HEK293 (cell line): ENCODE measurements around the gene THRAP3.

Experiments
- ELK4 ChIP-seq: IDR thresholded peaks from 2 replicates; pipeline ENCODE4 v1.6.1; 2011; ENCODE audit warnings: mild to moderate bottlenecking, low read depth, low read length, borderline replicate concordance
- GLIS2 ChIP-seq: fragments of 450-650 bp; formaldehyde crosslinking; IDR thresholded peaks from 2 replicates; pipeline ENCODE4 v1.5.1; 2016; ENCODE audit warnings: missing biosample characterization, missing genetic modification characterization
- KLF16 ChIP-seq: fragments of 450-650 bp; formaldehyde crosslinking; IDR thresholded peaks from 2 replicates; pipeline ENCODE4 v1.5.1; 2017; ENCODE audit warnings: missing biosample characterization, missing genetic modification characterization
- KLF17 ChIP-seq: fragments of 450-650 bp; formaldehyde crosslinking; IDR thresholded peaks from 2 replicates; pipeline ENCODE4 v1.5.1; 2016; ENCODE audit warnings: missing biosample characterization, missing genetic modification characterization
- PATZ1 ChIP-seq: fragments of 450-650 bp; formaldehyde crosslinking; IDR thresholded peaks from 2 replicates; pipeline ENCODE4 v1.5.1; 2016; ENCODE audit warnings: missing biosample characterization, missing genetic modification characterization
- REPIN1 ChIP-seq: fragments of 450-650 bp; formaldehyde crosslinking; IDR thresholded peaks from 2 replicates; pipeline ENCODE4 v1.5.1; 2017; ENCODE audit warnings: missing biosample characterization, missing genetic modification characterization, low read depth
- SCRT1 ChIP-seq: fragments of 450-650 bp; formaldehyde crosslinking; IDR thresholded peaks from 2 replicates; pipeline ENCODE4 v1.5.1; 2016; ENCODE audit warnings: missing biosample characterization, missing genetic modification characterization, borderline replicate concordance
- TCF7L2 ChIP-seq: IDR thresholded peaks from 2 replicates; pipeline ENCODE4 v1.6.1; 2011; ENCODE audit warnings: low read depth, mild to moderate bottlenecking, inconsistent platforms, low read length, moderate library complexity, borderline replicate concordance
- ZBTB49 ChIP-seq: fragments of 450-650 bp; formaldehyde crosslinking; IDR thresholded peaks from 2 replicates; pipeline ENCODE4 v1.5.1; 2016; ENCODE audit warnings: missing biosample characterization, missing genetic modification characterization, low read depth
- ZBTB8A ChIP-seq: fragments of 450-650 bp; formaldehyde crosslinking; IDR thresholded peaks from 2 replicates; pipeline ENCODE4 v1.5.1; 2016; ENCODE audit warnings: missing biosample characterization, missing genetic modification characterization
- ZFP37 ChIP-seq: fragments of 450-650 bp; formaldehyde crosslinking; IDR thresholded peaks from 2 replicates; pipeline ENCODE4 v1.5.1; 2016; ENCODE audit warnings: missing biosample characterization, missing genetic modification characterization
- ZNF148 ChIP-seq: fragments of 450-650 bp; formaldehyde crosslinking; IDR thresholded peaks from 2 replicates; pipeline ENCODE4 v1.5.0; 2017; ENCODE audit warnings: missing biosample characterization, missing genetic modification characterization, borderline replicate concordance
- ZNF16 ChIP-seq: fragments of 450-650 bp; formaldehyde crosslinking; IDR thresholded peaks from 2 replicates; pipeline ENCODE4 v1.5.1; 2016; ENCODE audit warnings: low read depth, missing biosample characterization, missing genetic modification characterization
- ZNF174 ChIP-seq: fragments of 450-650 bp; formaldehyde crosslinking; IDR thresholded peaks from 2 replicates; pipeline ENCODE4 v1.5.0; 2017; ENCODE audit warnings: missing biosample characterization, mild to moderate bottlenecking, missing genetic modification characterization
- ZNF248 ChIP-seq: fragments of 450-650 bp; formaldehyde crosslinking; IDR thresholded peaks from 2 replicates; pipeline ENCODE4 v1.5.1; 2017; ENCODE audit warnings: missing biosample characterization, missing genetic modification characterization
- ZNF280C ChIP-seq: fragments of 450-650 bp; formaldehyde crosslinking; IDR thresholded peaks from 2 replicates; pipeline ENCODE4 v1.5.1; 2016; ENCODE audit warnings: missing biosample characterization, missing genetic modification characterization
- ZNF311 ChIP-seq: fragments of 450-650 bp; formaldehyde crosslinking; IDR thresholded peaks from 2 replicates; pipeline ENCODE4 v1.5.1; 2017; ENCODE audit warnings: missing biosample characterization, missing genetic modification characterization, borderline replicate concordance
- ZNF404 ChIP-seq: fragments of 450-650 bp; formaldehyde crosslinking; IDR thresholded peaks from 2 replicates; pipeline ENCODE4 v1.5.1; 2017; ENCODE audit warnings: missing biosample characterization, missing genetic modification characterization
- ZNF416 ChIP-seq: fragments of 450-650 bp; formaldehyde crosslinking; IDR thresholded peaks from 2 replicates; pipeline ENCODE4 v1.5.1; 2016; ENCODE audit warnings: missing biosample characterization, missing genetic modification characterization
- ZNF473 ChIP-seq: fragments of 450-650 bp; formaldehyde crosslinking; IDR thresholded peaks from 2 replicates; pipeline ENCODE4 v1.5.1; 2017; ENCODE audit warnings: missing biosample characterization, missing genetic modification characterization
- ZNF48 ChIP-seq: fragments of 450-650 bp; formaldehyde crosslinking; IDR thresholded peaks from 2 replicates; pipeline ENCODE4 v1.5.1; 2016; ENCODE audit warnings: missing biosample characterization, missing genetic modification characterization
- ZNF530 ChIP-seq: fragments of 450-650 bp; formaldehyde crosslinking; IDR thresholded peaks from 2 replicates; pipeline ENCODE4 v1.5.1; 2016; ENCODE audit warnings: low read depth, missing biosample characterization, missing genetic modification characterization
- ZNF558 ChIP-seq: fragments of 450-650 bp; formaldehyde crosslinking; IDR thresholded peaks from 2 replicates; pipeline ENCODE4 v1.5.1; 2016; ENCODE audit warnings: missing biosample characterization, missing genetic modification characterization
- ZNF610 ChIP-seq: fragments of 450-650 bp; formaldehyde crosslinking; IDR thresholded peaks from 2 replicates; pipeline ENCODE4 v1.5.1; 2016; ENCODE audit warnings: missing biosample characterization, missing genetic modification characterization, borderline replicate concordance
- ZNF623 ChIP-seq: fragments of 450-650 bp; formaldehyde crosslinking; IDR thresholded peaks from 2 replicates; pipeline ENCODE4 v1.5.1; 2016; ENCODE audit warnings: missing biosample characterization, missing genetic modification characterization
- ZNF624 ChIP-seq: fragments of 450-650 bp; formaldehyde crosslinking; IDR thresholded peaks from 2 replicates; pipeline ENCODE4 v1.5.1; 2017; ENCODE audit warnings: missing biosample characterization, missing genetic modification characterization
- ZNF658 ChIP-seq: fragments of 450-650 bp; formaldehyde crosslinking; IDR thresholded peaks from 2 replicates; pipeline ENCODE4; 2016; ENCODE audit warnings: missing biosample characterization, missing genetic modification characterization
- ZNF660 ChIP-seq: fragments of 450-650 bp; IDR thresholded peaks from 2 replicates; pipeline ENCODE4 v1.5.1; 2018; ENCODE audit warnings: missing biosample characterization, mild to moderate bottlenecking, missing genetic modification characterization

THRAP3 gene

GRCh38 chr1:36224537-36225282, 467 bp downstream of the THRAP3 start (continued):
- no peak for TF ChIP-seq ZBTB49
- no peak for TF ChIP-seq ZNF530
- no peak for TF ChIP-seq ZNF16 (tag by site-specific recombination)
- no peak for TF ChIP-seq ZNF48 (tag by site-specific recombination)
- TF ChIP-seq ZNF660, result peak; percentile 75; the same call in 1 of the 2 replicates
- no peak for TF ChIP-seq ZNF148
- no peak for TF ChIP-seq ELK4
- no peak for TF ChIP-seq ZFP37 (tag by site-specific recombination)
- no peak for TF ChIP-seq ZNF280C
- no peak for TF ChIP-seq ZNF174 (tag by site-specific recombination)
- no peak for TF ChIP-seq ZNF311 (tag by site-specific recombination)
- TF ChIP-seq REPIN1 (tag by site-specific recombination), result no peak
- TF ChIP-seq ZNF624 (tag by site-specific recombination), result no peak
- no peak for TF ChIP-seq ZNF658
- peak; percentile 55 for TF ChIP-seq GLIS2 (tag by site-specific recombination)
- TF ChIP-seq ZNF404 (tag by site-specific recombination), result no peak
- no peak for TF ChIP-seq PATZ1 (tag by site-specific recombination)
- TF ChIP-seq ZBTB8A (tag by site-specific recombination), result peak; percentile 69
- no peak for TF ChIP-seq ZNF416 (tag by site-specific recombination)
- no peak for TF ChIP-seq ZNF558
- no peak; the same call in 1 of the 2 replicates for TF ChIP-seq ZNF623 (tag by site-specific recombination)
- no peak for TF ChIP-seq ZNF248 (tag by site-specific recombination)
- peak; percentile 82 for TF ChIP-seq ZNF610 (tag by site-specific recombination)
- TF ChIP-seq KLF16 (tag by site-specific recombination), result 0 out of 2 replicates have a peak, but pooled peaks have one; percentile 17
- TF ChIP-seq SCRT1, result no peak
- TF ChIP-seq ZNF473 (tag by site-specific recombination), result no peak
- no peak for TF ChIP-seq TCF7L2
- TF ChIP-seq KLF17 (tag by site-specific recombination), result peak; percentile 65; the same call in 1 of the 2 replicates
